ENCODE data around the gene CCDC8.
"Not testable (repeated sequence)": the region's sequence is repeated elsewhere in the genome, so short reads cannot be mapped to it uniquely, and the experiment has no call there.

CCDC8 gene

DNA sequence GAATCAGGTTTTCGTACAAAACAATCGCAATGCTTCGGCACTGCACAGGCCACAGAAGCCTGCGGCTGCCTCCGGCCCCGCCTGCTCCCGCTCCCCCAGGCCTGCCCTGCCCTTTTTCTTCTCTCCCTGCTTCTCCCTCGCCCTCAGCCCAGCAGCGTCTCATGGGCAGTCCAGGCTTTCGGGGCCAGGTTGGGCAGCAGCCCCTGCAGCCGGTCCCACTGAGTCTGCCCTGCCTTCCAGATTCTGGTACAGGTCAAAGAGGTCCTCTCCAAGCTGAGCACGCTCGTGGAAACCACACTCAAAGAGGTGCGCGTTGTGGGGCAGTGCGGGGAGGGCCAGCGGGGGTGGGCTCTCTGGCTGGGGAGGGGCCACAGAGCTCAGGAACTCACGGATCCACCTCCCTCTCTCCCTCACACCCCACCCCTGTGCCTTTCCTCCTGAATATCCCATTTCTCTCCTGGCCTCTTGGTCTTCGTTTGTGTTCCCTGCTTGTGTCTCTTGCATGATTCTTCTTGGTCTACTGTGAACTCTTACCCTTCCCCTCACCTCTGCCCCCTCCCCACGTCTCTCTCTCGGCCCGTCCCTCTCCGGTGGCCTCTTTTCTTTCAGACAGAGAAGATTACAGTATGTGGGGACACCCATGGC, 30.1 kb downstream of the CCDC8 start:
- no peak for DNase-seq (ENCODE audit: low read depth in 3 of 3)

GRCh38 chr19:46381756-46382345, 31.5 kb downstream of the CCDC8 start:
- no peak for DNase-seq (ENCODE audit: low read depth in 3 of 3)

DNA sequence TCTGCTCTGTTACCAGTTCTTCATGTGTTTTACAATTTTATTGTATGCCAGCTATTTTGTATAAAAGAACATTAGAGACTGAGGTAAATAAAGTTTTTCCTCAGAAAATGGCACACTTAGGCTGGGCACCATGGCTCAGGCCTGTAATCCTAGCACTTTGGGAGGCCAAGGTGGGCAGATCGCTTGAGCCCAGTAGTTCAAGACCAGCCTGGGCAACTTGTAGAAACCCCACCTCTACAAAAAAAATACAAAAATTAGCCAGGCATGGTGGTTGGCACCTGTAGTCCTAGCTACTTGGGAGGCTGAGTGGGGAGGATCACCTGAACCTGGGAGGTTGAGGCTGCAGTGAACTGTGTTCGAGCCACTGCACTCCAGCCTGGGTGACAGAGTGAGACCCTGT, 32.0 kb downstream of the CCDC8 start:
- no peak for DNase-seq (ENCODE audit: low read depth in 3 of 3)

- DNase-seq (ENCODE audit: low read depth in 3 of 3), result no peak
Measured at GRCh38 chr19:46380690-46381089, 32.7 kb downstream of the CCDC8 start.

DNA sequence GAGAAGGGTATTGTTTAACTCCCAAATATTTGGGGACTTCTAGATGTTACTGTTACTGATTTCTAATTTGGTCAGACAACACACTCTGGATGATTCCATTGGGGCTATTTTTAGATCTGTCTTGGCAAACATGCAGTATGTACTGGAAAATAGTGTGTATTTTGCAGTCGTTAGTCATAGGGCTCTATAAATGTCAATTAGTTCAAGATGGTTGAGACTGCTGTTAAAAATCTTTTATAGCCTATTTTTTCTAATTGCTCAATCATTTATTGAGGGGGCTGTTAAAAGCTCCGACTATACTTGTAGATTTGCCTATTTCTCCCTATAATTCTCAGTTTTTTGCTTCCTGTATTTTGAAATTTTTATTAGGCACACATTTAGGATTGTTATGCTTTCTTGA, 35.1 kb downstream of the CCDC8 start:
- DNase-seq (ENCODE audit: low read depth in 3 of 3), result no peak

- DNase-seq (ENCODE audit: low read depth in 3 of 3), result no peak
Measured at GRCh38 chr19:46376241-46377153, 36.9 kb downstream of the CCDC8 start.

GRCh38 chr19:46375476-46376067, 37.8 kb downstream of the CCDC8 start:
- DNase-seq (ENCODE audit: low read depth in 3 of 3), result not testable (repeated sequence)

DNA sequence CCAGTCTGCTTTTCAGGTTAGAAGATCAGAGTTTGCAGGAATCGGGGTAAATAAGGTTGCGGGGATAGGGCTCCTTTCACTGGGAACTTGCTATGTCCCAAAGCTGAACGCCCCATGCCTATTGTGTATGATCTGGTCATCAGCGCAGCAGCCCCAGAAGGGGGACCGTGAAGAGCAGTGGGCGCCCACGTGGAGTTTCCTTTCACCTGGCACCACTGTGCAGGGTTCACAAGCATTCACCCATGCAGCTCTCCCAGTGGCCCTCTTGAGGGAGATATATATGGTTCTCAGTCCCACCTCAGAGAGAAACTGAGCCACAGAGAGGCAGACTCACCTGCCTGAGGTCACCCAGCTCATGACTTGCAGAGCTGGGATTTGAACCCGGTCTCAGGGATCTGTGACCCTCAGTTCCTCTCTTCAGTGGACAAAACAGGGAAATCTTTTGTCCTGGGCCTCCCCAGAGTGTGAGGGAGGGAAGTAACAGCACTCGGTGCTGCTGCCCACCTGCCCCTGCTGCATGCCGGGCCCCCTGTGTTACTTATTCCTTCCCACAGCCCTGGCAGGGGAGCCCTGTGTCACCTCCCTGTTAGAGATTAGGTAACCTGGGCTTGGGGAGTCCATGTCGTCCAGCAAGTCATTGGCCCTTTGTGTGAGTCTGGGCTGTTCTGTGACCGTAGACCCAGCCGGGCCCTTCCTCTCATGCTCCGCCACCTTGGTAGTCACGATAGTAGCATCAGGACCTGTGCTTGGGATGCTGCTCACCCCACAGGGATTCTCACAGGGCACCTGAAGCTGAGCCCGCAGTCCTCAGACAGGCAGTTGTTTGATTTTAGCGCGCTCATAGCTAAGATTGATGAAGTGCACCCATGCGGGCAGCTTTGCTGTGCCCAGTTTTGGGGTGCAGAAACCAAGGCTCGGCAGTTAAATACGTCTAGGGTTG, 38.6 kb downstream of the CCDC8 start:
- no peak for DNase-seq (ENCODE audit: low read depth in 3 of 3)

DNA sequence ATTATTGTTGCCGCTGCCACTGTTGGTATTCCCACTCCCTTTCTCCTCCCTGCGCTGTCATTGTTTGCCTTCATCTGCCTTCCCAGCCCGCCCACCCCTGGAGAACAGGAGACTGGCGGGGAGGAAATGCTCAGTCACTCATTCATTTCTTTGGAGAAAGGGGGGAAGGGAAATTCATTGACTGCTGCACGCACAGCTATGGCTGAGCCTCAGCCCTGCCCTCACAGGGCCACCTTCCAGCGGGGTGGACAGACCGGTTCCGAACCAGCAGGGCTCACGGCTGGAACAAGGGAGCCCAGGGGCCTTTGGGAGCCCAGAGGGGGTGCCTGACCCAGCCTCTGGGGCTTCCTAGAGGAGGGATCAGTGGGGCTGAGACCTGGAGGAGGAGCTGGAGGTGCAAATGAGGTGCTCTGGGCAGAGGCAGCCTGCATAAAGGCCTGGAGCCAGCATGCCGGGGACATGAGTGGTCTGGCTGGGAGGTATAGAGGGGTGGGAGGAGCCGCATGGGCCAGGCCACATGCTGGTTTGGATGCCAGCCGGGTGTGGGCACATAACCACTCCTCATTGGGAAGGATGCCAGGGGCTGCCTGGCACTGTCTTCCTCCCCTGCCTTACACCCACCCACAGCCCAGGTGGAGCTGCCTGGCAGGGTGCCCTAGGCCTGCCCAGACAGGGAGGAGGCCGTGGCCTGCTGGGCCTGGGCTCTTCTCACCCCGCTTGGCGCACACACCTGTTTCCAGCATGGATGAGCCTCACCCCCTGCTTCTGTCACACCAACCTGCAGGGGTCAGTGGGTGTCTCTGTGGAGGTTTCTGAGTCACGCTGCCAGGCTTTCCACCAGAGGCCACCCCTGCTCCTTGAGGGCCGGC, 39.6 kb downstream of the CCDC8 start:
- no peak for DNase-seq (ENCODE audit: low read depth in 3 of 3)

GRCh38 chr19:46372901-46373490, 40.4 kb downstream of the CCDC8 start:
- no peak for DNase-seq (ENCODE audit: low read depth in 3 of 3)

DNA sequence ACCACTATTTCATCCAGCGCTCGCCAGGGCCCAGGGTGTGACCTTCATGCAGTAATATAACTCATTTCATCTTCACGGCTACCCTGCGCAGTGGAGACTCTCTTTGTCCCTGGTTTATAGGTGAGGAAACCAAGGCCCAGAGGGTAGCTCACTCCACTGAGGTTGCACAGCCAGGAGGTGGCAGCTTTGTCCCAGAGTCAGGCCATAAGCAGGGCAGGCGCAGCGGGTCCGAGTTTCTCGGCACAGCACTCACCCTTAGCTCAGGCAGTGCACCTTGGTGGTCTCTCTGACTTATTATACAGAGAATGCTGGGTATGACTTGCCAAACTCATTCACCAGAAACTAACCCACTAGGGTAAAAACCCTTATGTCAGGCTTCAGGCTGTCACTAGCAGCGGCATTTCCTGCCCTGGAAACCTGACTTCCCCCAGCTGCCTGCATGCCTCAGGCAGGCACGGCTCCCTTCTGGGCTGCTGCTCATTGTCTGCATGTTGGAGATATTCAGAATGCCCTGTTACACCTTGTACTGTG, 41.9 kb downstream of the CCDC8 start:
- DNase-seq (ENCODE audit: low read depth in 3 of 3), result no peak

- no peak for DNase-seq (ENCODE audit: low read depth in 3 of 3)
Measured at GRCh38 chr19:46369817-46370216, 43.5 kb downstream of the CCDC8 start.

DNA sequence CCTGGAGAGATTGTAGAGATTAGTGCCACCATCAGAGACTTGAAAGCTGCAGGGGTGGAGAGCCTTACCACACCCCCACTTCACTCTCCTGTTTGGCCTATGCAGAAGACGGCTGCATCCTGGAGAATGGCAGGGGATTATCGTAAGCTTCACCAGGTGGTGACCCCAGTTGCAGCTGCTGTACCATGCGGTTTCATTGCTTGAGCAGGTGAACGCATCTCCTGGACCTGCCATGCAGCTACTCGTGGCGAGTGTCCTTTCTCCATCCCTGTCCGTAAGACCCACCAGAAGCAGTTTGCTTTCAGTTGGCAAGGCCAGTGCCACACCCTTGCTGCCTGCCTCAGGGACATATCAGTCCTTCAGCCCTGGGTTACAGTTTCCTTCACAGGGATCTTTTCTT, 45.2 kb downstream of the CCDC8 start:
- DNase-seq (ENCODE audit: low read depth in 3 of 3), result no peak

DNA sequence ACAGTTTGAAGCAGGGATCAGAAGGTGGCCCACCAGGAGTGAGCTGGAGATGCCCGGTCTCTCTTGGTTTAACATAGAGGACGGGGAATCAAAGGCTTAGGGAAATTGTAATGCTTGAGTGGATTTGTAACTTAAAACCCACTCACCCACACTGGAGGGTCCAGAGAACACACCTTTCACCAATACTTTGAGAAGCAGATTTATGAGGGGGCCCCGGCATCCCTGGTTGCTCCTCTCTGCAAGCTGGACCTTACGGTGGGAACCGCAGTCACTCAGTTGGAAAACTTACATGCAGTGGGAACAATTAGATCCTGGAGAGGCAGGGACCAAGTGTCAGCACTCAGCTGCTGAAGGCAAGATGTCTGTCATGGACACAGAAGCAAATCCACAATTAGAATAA, 45.9 kb downstream of the CCDC8 start:
- DNase-seq (ENCODE audit: low read depth in 3 of 3), result no peak

DNA sequence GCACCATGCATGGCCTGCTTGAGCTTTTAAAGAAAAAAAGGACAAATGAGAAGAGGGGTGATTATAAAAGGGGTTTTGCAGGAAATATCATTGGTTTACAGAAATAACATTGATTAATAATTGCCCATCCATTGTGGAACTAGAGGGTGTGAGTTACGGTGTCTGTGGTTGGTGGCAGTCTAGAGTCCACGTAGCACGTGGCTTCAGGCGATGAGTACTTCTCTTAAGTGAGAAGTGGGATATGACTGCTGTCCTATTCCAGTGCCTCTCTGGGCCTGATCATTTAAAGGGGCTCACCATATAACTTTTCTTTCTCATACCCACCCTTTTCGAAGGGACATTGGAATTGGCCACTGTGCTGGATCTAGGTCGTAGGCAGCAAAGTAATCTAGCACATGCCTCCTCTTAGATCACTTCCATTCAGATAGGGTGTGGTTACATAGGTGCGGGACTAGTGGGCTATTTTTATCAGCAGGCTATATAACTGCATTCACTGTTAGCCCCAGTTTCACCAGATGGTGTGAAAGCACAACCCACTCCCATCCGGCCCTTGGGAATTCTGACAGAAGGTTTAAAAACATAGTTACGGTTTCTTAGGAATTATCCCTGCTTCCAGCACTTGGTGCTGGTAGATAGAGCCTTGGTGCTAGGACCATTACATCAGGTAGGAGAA, 46.6 kb downstream of the CCDC8 start:
- DNase-seq (ENCODE audit: low read depth in 3 of 3), result no peak

DNA sequence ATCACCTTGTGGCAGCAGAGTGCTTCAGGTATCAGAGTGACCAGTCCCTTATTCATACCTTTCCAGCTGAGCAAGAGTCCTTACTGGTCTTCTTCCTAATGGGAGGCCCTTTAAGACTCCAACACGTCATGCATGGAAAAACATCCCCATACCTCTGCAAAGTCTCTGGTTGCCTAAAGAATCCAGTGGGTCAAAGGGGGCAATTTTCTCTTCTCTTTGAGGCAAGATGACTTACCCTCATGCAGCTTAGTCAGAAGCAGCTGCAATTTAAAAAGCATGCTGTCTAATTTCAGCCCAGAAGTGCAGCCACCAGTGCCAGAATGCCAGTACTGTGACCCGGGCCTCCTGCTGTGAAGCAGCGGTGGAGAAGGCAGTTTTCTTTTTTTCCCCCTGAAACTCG, 47.8 kb downstream of the CCDC8 start:
- DNase-seq (ENCODE audit: low read depth in 3 of 3), result no peak

DNA sequence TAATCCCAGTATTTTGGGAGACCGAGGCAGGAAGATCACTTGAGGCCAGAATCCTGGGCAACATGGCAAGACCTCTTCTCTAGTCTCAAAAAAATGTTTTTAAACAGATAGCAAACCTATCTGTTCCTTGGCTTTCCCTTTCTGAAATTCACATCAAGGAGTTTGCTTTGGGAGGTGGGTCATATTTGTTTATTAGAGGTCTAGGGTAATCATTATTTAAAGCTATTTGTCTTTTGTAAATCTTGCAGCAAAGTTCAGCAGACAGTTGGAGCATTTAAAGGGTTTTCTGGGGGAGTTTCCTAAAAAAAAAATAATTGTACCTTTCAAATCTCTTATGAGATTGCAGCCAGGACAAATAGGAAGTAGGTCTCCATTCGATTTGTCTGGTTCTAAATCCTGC, 49.0 kb downstream of the CCDC8 start:
- DNase-seq (ENCODE audit: low read depth in 3 of 3), result no peak

- DNase-seq (ENCODE audit: low read depth in 3 of 3), result no peak
Measured at GRCh38 chr19:46361915-46362314, 51.4 kb downstream of the CCDC8 start.

All from stimulated activated CD4-positive, alpha-beta T cell treated with anti-CD3 and anti-CD28 coated beads, TNF-alpha, amount 100 ng/mL, for 4 hours (primary cell).